ENCODE measurements around the gene NINJ2.

Gene NINJ2

GRCh38 chr12:681568-682256, 18.5 kb upstream of the NINJ2 start:
- TF ChIP-seq GATA2 (IDR thresholded peaks at IDR 0.05; ENCODE audit: low read depth, low read length) (no peak), GATA3 (IDR thresholded peaks at IDR 0.05; ENCODE audit: low read depth, low read length) (no peak)

GRCh38 chr12:678747-679712, 15.8 kb upstream of the NINJ2 start:
- TF ChIP-seq GATA3 (IDR thresholded peaks at IDR 0.05; ENCODE audit: low read depth, low read length) (no peak), GATA2 (IDR thresholded peaks at IDR 0.05; ENCODE audit: low read depth, low read length) (no peak)

- TF ChIP-seq GATA2 (IDR thresholded peaks at IDR 0.05; ENCODE audit: low read depth, low read length): no peak
- TF ChIP-seq GATA3 (IDR thresholded peaks at IDR 0.05; ENCODE audit: low read depth, low read length): no peak
These were observed 12.3 kb upstream of the NINJ2 start for GRCh38 chr12:675562-675961.

- TF ChIP-seq GATA3 (IDR thresholded peaks at IDR 0.05; ENCODE audit: low read depth, low read length): no peak
- TF ChIP-seq GATA2 (IDR thresholded peaks at IDR 0.05; ENCODE audit: low read depth, low read length): no peak
These were observed 11.1 kb upstream of the NINJ2 start for GRCh38 chr12:674272-674781.

DNA sequence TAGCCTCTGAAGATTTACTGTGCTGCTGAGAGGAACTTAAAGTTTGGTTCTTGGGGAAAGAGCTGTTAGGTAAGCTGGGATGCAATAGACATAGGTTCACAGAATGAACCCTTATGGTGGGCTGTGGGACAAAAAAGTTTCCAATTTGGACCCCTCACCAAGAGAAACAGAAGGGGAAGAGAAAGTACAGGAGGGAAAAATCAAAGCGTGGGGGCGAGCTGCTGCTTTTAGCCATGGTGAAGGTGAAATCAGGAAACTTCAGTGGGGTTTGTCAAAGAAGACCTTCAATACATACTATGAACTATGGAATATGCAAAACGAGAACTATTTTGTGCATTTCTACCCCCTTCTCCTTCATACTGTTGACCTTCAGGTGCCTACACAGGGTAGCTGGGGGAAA, 10.6 kb upstream of the NINJ2 start:
- TF ChIP-seq GATA2 (IDR thresholded peaks at IDR 0.05; ENCODE audit: low read depth, low read length): no peak
- no peak for TF ChIP-seq GATA3 (IDR thresholded peaks at IDR 0.05; ENCODE audit: low read depth, low read length)

GRCh38 chr12:669576-669945, 6.3 kb upstream of the NINJ2 start:
- TF ChIP-seq GATA2 (IDR thresholded peaks at IDR 0.05; ENCODE audit: low read depth, low read length): no peak
- no peak for TF ChIP-seq GATA3 (IDR thresholded peaks at IDR 0.05; ENCODE audit: low read depth, low read length)

DNA sequence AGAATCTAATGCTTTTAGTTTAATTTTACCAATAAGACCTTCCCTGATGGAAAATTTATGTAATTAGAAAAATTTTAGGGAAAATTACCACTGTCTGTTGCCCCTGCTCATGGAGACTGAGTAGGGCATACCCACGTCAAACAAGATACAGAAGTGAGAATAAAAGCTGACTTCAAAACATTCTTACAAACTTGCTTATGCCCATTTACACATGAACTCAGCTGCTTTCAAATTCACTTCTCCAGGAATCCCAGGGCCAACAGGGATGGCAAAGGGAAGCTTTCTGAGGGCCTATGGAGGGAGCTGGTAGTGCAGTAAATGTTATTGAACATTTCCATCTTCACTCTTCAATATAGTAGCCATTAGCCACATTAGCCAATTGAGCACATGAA, 4.8 kb upstream of the NINJ2 start:
- no peak for TF ChIP-seq GATA3 (IDR thresholded peaks at IDR 0.05; ENCODE audit: low read depth, low read length)
- TF ChIP-seq GATA2 (IDR thresholded peaks at IDR 0.05; ENCODE audit: low read depth, low read length): no peak

GRCh38 chr12:666766-667308, 3.6 kb upstream of the NINJ2 start:
- no peak for TF ChIP-seq GATA2 (IDR thresholded peaks at IDR 0.05; ENCODE audit: low read depth, low read length)
- TF ChIP-seq GATA3 (IDR thresholded peaks at IDR 0.05; ENCODE audit: low read depth, low read length): no peak

- TF ChIP-seq GATA3 (IDR thresholded peaks at IDR 0.05; ENCODE audit: low read depth, low read length): no peak
- TF ChIP-seq GATA2 (IDR thresholded peaks at IDR 0.05; ENCODE audit: low read depth, low read length): no peak
These were observed 2.8 kb upstream of the NINJ2 start for GRCh38 chr12:666066-666465.

- TF ChIP-seq GATA2 (IDR thresholded peaks at IDR 0.05; ENCODE audit: low read depth, low read length) (no peak), GATA3 (IDR thresholded peaks at IDR 0.05; ENCODE audit: low read depth, low read length) (no peak)
These were observed 1.5 kb upstream of the NINJ2 start for GRCh38 chr12:664779-665092.

DNA sequence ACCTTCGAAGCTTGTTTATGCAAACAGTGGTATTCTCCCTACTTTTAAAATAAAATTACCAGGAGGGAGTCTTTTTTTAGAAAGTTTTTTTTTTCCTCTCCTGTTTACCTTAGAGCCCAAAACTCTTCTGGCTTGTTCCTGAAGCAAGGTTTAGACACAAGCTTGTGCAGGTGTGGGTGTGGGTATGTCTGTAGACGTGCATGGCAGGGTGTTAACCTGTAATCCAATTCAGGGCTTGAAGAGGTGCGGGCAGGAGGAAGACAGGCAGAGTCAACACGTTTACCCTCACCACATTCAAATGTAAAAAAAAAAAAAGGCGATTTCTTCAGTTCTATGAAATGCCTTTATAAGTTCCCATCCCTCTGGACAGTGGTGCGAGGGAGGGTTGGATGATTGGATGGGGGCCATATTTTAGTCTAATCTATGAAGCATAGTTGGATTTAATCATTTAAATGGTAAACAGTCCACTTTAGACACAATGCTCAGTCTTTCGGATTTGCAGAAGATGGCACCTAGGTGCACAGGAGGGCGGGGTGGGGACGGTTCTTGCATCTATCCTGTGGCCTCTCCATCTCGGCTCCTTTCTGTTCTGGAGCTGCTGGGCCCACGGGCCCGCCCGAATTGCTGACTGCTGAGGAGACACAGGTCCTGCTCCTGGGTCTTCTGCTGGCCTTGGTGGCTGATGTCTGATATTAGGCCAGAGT, 982 bp upstream of the NINJ2 start:
- no peak for TF ChIP-seq GATA2 (IDR thresholded peaks at IDR 0.05; ENCODE audit: low read depth, low read length)

- no peak for TF ChIP-seq GATA2 (IDR thresholded peaks at IDR 0.05; ENCODE audit: low read depth, low read length)
- no peak for TF ChIP-seq GATA3 (IDR thresholded peaks at IDR 0.05; ENCODE audit: low read depth, low read length)
These were observed 516 bp downstream of the NINJ2 start for GRCh38 chr12:662566-663292.

DNA sequence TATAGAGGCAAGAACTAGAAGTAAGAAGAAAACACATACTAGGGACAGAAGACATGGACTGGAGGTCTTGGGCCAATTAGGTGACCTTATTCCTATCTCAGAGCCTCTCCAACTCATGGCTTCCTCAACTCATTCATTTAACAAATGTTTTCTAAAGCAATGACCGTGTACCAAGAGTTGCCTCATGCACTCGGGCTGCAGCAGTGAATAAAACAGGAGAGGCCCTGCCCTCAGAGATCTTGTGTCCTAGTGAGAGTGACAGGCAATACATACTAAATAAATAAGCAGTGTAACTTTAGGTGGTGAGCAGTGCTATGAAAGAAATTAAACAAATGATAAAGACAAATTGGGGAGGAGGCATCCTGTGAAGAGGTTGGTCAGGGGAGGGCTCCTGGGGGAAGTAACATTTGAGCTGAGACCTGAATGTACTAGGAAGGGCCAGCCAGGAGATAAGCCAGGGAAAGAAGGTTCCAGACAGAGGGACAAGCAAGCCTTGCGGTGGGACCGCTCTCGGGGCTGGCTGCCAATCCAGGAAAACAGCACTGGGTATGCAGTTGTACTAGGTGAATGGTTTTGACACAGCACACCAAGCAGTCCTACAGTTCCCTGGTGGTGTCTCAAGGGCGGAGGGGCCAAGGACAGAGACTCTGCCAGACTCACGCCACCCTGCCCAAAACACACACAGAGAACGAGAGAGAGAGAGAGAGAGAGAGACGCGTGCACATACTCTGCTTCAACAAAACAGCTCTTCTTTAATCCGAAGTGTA, 1.3 kb downstream of the NINJ2 start:
- no peak for TF ChIP-seq GATA3 (IDR thresholded peaks at IDR 0.05; ENCODE audit: low read depth, low read length)
- TF ChIP-seq GATA2 (IDR thresholded peaks at IDR 0.05; ENCODE audit: low read depth, low read length): no peak

Data from SH-SY5Y (cell line).